K562 (cell line): ENCODE data around the gene ADAMTS10. TPM values are rescaled to one million over a fixed set of nuclear protein-coding genes. Genes with fewer than 3 reads are reported as not detected.

Experiments
- ATAC-seq: fragments of 200-7000 bp; cut with Tn5 transposase; 3 replicates; pipeline ENCODE4 v1.9.1; 2020; ENCODE audit warnings: moderate library complexity
- Bru-seq: library from RNA; stranded (reverse); fragments of 400-500 nt; gene quantifications from one replicate; lab custom pipeline; 2021; lab: Mats Ljungman, UMichigan
- BruChase-seq, 2 experiments: library from RNA; stranded (reverse); fragments of 400-500 nt; gene quantifications; one replicate each; lab custom pipeline; 2021; lab: Mats Ljungman, UMichigan
- BruUV-seq: library from RNA; stranded (reverse); fragments of 400-500 nt; replicated peaks from 2 replicates; lab custom pipeline; 2021; lab: Mats Ljungman, UMichigan
- CTCF ChIA-PET: fragments of 300-600 bp; formaldehyde crosslinking; extraction: SDS; loops from one replicate; lab custom pipeline; 2021; ENCODE audit warnings: low intra/inter-chr PET ratio; lab: Yijun Ruan, JAX
- POLR2A ChIA-PET: fragments of 300-600, 350-650 bp; sonication (Branson Sonifier 250); formaldehyde crosslinking; extraction: SDS; loops from one replicate; lab custom pipeline; 2021; ENCODE audit warnings: antibody characterized with exemption, inconsistent platforms; lab: Yijun Ruan, JAX
- DNase-seq, 4 experiments: peaks; one replicate each; pipeline versions ENCODE4 v3.0.0 to v3.0.0-alpha.2; 2011 to 2018; ENCODE audit warnings: low spot score in 3 of 4, mixed read lengths in 3 of 4; ENCODE audit errors: extremely low read depth in 1 of 4
- FAIRE-seq: peaks from 2 replicates; lab custom pipeline; 2011; peaks lifted over from hg19 to GRCh38; lab: Jason Lieb, UNC
- H2AFZ ChIP-seq: 2 replicates; pipeline ENCODE4 v1.6.0; 2011; ENCODE audit warnings: low read depth, low read length, control low read depth, inconsistent platforms
- H3K27ac ChIP-seq: fragments of 200-600 bp; 3 replicates; pipeline ENCODE4 v1.8.0; 2011; ENCODE audit warnings: low read depth, mild to moderate bottlenecking, control low read depth, inconsistent platforms, low read length, moderate library complexity, mixed read lengths; ENCODE audit errors: extremely low read depth
- H3K27me3 ChIP-seq, 2 experiments: fragments of 300-600 bp in 1 of 2; 2 replicates in 1 of 2; 3 replicates in 1 of 2; pipeline versions ENCODE4 v1.6.0 to v1.8.0; 2011; ENCODE audit warnings: inconsistent platforms in 2 of 2, low read length in 2 of 2, mild to moderate bottlenecking in 1 of 2, mixed read lengths in 1 of 2, moderate library complexity in 1 of 2; ENCODE audit not compliant: control insufficient read depth in 2 of 2, insufficient read depth in 2 of 2
- H3K36me3 ChIP-seq: fragments of 300-600 bp; 3 replicates; pipeline ENCODE4 v1.8.0; 2011; ENCODE audit warnings: mild to moderate bottlenecking, low read length, inconsistent platforms; ENCODE audit not compliant: control insufficient read depth, insufficient read depth
- H3K4me1 ChIP-seq, 2 experiments: fragments of 200-600 bp in 1 of 2; replicated peaks in 1 of 2; 2 replicates in 1 of 2; 3 replicates in 1 of 2; pipeline versions ENCODE4 v1.5.1 to v1.8.0; 2011; ENCODE audit warnings: inconsistent platforms in 2 of 2, low read length in 2 of 2, mild to moderate bottlenecking in 1 of 2, mixed read lengths in 1 of 2, moderate library complexity in 1 of 2; ENCODE audit not compliant: control insufficient read depth in 2 of 2, insufficient read depth in 2 of 2
- H3K4me2 ChIP-seq: 2 replicates; pipeline ENCODE4 v1.6.1; 2011; ENCODE audit warnings: low read length, control low read depth, inconsistent platforms, mixed read lengths; ENCODE audit not compliant: insufficient read depth
- H3K4me3 ChIP-seq: fragments of 200-600 bp; sonication (generic), shearing (Covaris generic); 2 replicates; pipeline ENCODE4 v1.5.1; 2016; ENCODE audit warnings: control low read depth, inconsistent platforms
- H3K79me2 ChIP-seq: fragments of 200-600 bp; 3 replicates; pipeline ENCODE4 v1.8.0; 2011; ENCODE audit warnings: low read length, inconsistent platforms; ENCODE audit not compliant: control insufficient read depth, insufficient read depth
- H3K9ac ChIP-seq, 2 experiments: 2 replicates each; pipeline versions ENCODE4 v1.6.0 to v1.6.1; 2011; ENCODE audit warnings: low read depth in 2 of 2, low read length in 2 of 2, control low read depth in 1 of 2, inconsistent platforms in 1 of 2, mild to moderate bottlenecking in 1 of 2, mixed read lengths in 1 of 2; ENCODE audit not compliant: insufficient read depth in 1 of 2
- H3K9me1 ChIP-seq: one replicate; pipeline ENCODE4 v1.6.0; 2011; ENCODE audit warnings: inconsistent platforms, mild to moderate bottlenecking, low read length, moderate library complexity; ENCODE audit not compliant: control insufficient read depth, insufficient read depth
- H3K9me3 ChIP-seq: replicated peaks from 2 replicates; pipeline ENCODE4 v1.5.1; 2011; ENCODE audit warnings: low read depth, low read length, inconsistent platforms; ENCODE audit not compliant: control insufficient read depth, insufficient read depth
- H4K20me1 ChIP-seq: replicated peaks from 2 replicates; pipeline ENCODE4 v1.6.1; 2011; ENCODE audit warnings: low read length, inconsistent platforms, mixed read lengths; ENCODE audit not compliant: control insufficient read depth, insufficient read depth
- ARID1B ChIP-seq: fragments of 450-650 bp; IDR thresholded peaks from 2 replicates; pipeline ENCODE4 v1.6.1; 2016; ENCODE audit warnings: antibody characterized with exemption, mild to moderate bottlenecking, inconsistent platforms
- CXXC5 ChIP-seq: fragments of 250-450 bp; sonication (Bioruptor Pico); IDR thresholded peaks from 2 replicates; pipeline ENCODE4 v1.8.0; 2022; ENCODE audit warnings: inconsistent platforms, mild to moderate bottlenecking, moderate library complexity
- DPF2 ChIP-seq: fragments of 450-650 bp; IDR thresholded peaks from 2 replicates; pipeline ENCODE4 v1.6.1; 2016
- E2F6 ChIP-seq, 2 experiments: IDR thresholded peaks; 2 replicates each; pipeline ENCODE4 v1.6.1; 2011; ENCODE audit warnings: borderline replicate concordance in 1 of 2, control low read depth in 1 of 2, low read depth in 1 of 2, low read length in 1 of 2, mild to moderate bottlenecking in 1 of 2, mixed read lengths in 1 of 2, moderate library complexity in 1 of 2; ENCODE audit not compliant: insufficient read depth in 1 of 2, insufficient read length in 1 of 2, poor library complexity in 1 of 2, severe bottlenecking in 1 of 2; ENCODE audit errors: extremely low read depth in 1 of 2
- FOXP1 ChIP-seq: sonication (generic); formaldehyde crosslinking; IDR thresholded peaks from 2 replicates; pipeline ENCODE4 v1.8.0; 2022; ENCODE audit warnings: mild to moderate bottlenecking, missing genetic modification reagents
- HBP1 ChIP-seq: fragments of 450-650 bp; formaldehyde crosslinking; IDR thresholded peaks from 2 replicates; pipeline ENCODE4 v1.4.0; 2022; ENCODE audit warnings: missing genetic modification characterization
- HDAC1 ChIP-seq, 2 experiments: fragments of 450-650 bp; IDR thresholded peaks; 2 replicates each; pipeline ENCODE4 v1.6.1; 2016 to 2017; ENCODE audit warnings: inconsistent platforms in 1 of 2, mild to moderate bottlenecking in 1 of 2, moderate library complexity in 1 of 2
- KAT8 ChIP-seq: fragments of 450-650 bp; IDR thresholded peaks from 2 replicates; pipeline ENCODE4 v1.6.1; 2016; ENCODE audit warnings: low read depth, mild to moderate bottlenecking
- MIER1 ChIP-seq: fragments of 450-650 bp; IDR thresholded peaks from 2 replicates; pipeline ENCODE4 v1.6.1; 2016; ENCODE audit warnings: antibody characterized with exemption, mild to moderate bottlenecking, low read depth
- NRF1 ChIP-seq, 2 experiments: fragments of 450-650 bp; IDR thresholded peaks in 1 of 2; conservative IDR thresholded peaks in 1 of 2; 2 replicates each; pipeline ENCODE4 v1.6.1; 2014; ENCODE audit warnings: mild to moderate bottlenecking in 2 of 2
- SNAPC5 ChIP-seq: fragments of 250-450 bp; sonication (Bioruptor Pico); IDR thresholded peaks from 2 replicates; pipeline ENCODE4 v1.8.0; 2021; ENCODE audit warnings: moderate library complexity, mild to moderate bottlenecking, inconsistent platforms
- TBL1XR1 ChIP-seq, 2 experiments: IDR thresholded peaks; 2 replicates each; pipeline ENCODE4 v1.6.1; 2012; ENCODE audit warnings: improper control_type of control experiment in 2 of 2, low read length in 2 of 2, mild to moderate bottlenecking in 1 of 2
- WGBS: fragments of 100-300 bp; shearing (Covaris generic); methylation state at CpG from one replicate; pipeline ENCODE4 v1.1.6; 2016; ENCODE audit warnings: low coverage, mixed read lengths; ENCODE audit not compliant: insufficient coverage; ENCODE audit errors: missing lambda C conversion rate; 5-methylcytosine and 5-hydroxymethylcytosine counted together
- in situ Hi-C: fragments of 300-500 bp; cut with MboI; formaldehyde crosslinking; loops from 4 replicates; pipeline ENCODE4 v1.15.0; 2018; ENCODE audit warnings: inconsistent platforms, mixed read lengths
- intact Hi-C: fragments of 100-400 bp; cut with micrococcal nuclease; formaldehyde crosslinking; loops from 2 replicates; pipeline ENCODE4 v1.14.2; 2022
- long read RNA-seq, 3 experiments: library from polyadenylated mRNA in 2 of 3; library from RNA in 1 of 3; unstranded in 2 of 3; stranded (forward) in 1 of 3; transcript quantifications; one replicate each; pipeline ENCODE4 v2.0.0, GENCODE V29; 2019 to 2022
- polyA minus RNA-seq, 3 experiments: library from RNA; depleted of rRNA, polyadenylated mRNA; stranded (reverse); fragments of >200 nt; gene quantifications; 2 replicates each; pipeline ENCODE4 v1.2.3, GENCODE V29; 2011
- polyA plus RNA-seq, 8 experiments: library from polyadenylated mRNA; depleted of rRNA in 4 of 8; stranded (reverse) in 5 of 8; unstranded in 3 of 8; fragments of >200 nt; fragmentation: Nextera tagmentation in 2 of 8; fragmentation: Illumina TruSeq in 1 of 8; extraction: Ambion mirVana in 2 of 8; extraction: Trizol in 1 of 8; gene quantifications; 2 replicates each; pipeline versions ENCODE4 v1.2.1 to v1.2.3, GENCODE V29; 2011 to 2014; ENCODE audit warnings: inconsistent platforms in 1 of 8, missing spikeins in 1 of 8
- total RNA-seq, 7 experiments: library from RNA; depleted of rRNA in 6 of 7; stranded (reverse); fragments of >200 nt in 6 of 7; fragmentation: Illumina TruSeq in 2 of 7; extraction: Trizol in 2 of 7; gene quantifications; 2 replicates each; pipeline versions ENCODE4 v1.2.1 to v1.2.3, GENCODE V29; 2011 to 2021; ENCODE audit warnings: low replicate concordance in 1 of 7

ADAMTS10 gene
- total RNA-seq (2011; cell fraction: chromatin; rRNA removed; ENCODE audit: low replicate concordance), result 2.3 and 5.9 TPM in 2 replicates
- 2.6 and 5.5 TPM in 2 replicates for total RNA-seq (2011; cell fraction: nucleolus; rRNA removed)
- 2.8 and 3.6 TPM in 2 replicates for total RNA-seq (2011; cell fraction: nucleoplasm; rRNA removed)
- total RNA-seq (2014; rRNA removed), result 0.33 and 0.41 TPM in 2 replicates
- total RNA-seq (2014; rRNA removed; fragmentation: Illumina TruSeq; extraction: Trizol), result not detected in 2 replicates
- total RNA-seq (2015; rRNA removed; fragmentation: Illumina TruSeq; extraction: Trizol), result 0.30 and 0.33 TPM in 2 replicates
- 0.29 and 1.2 TPM in 2 replicates for total RNA-seq (2021)
- polyA plus RNA-seq (2011; rRNA removed), result 0.28 and 0.57 TPM in 2 replicates
- 0.72 and 1.2 TPM in 2 replicates for polyA plus RNA-seq (2011; cell fraction: cytosol; rRNA removed)
- 3.7 and 14.1 TPM in 2 replicates for polyA plus RNA-seq (2011; cell fraction: nucleus; rRNA removed)
- polyA plus RNA-seq (2012), result 0.76 and 1.1 TPM in 2 replicates
- 0.30 TPM in 1 of 2 replicates, not detected in the other for polyA plus RNA-seq (2014; fragmentation: Illumina TruSeq; extraction: Trizol)
- polyA plus RNA-seq (2014; fragmentation: Nextera tagmentation; extraction: Ambion mirVana), result not detected
- 0.84 and 1.8 TPM in 2 replicates for polyA plus RNA-seq (2014; rRNA removed)
- 0.30 and 0.53 TPM in 2 replicates for polyA minus RNA-seq (2011; rRNA and poly(A)+ RNA removed)
- 1.4 TPM in 1 of 2 replicates, not detected in the other for polyA minus RNA-seq (2011; cell fraction: cytosol; rRNA and poly(A)+ RNA removed)
- polyA minus RNA-seq (2011; cell fraction: nucleus; rRNA and poly(A)+ RNA removed), result 1.8 and 6.3 TPM in 2 replicates
- Bru-seq, nascent RNA, result percentile 33 among the genes with signal in this experiment
- BruChase-seq, experiment 1, labeled RNA remaining after a 2-hour chase, result percentile 17 among the genes with signal in this experiment
- BruChase-seq, experiment 2, labeled RNA remaining after a 6-hour chase, result percentile 12 among the genes with signal in this experiment
- long read RNA-seq, experiment 1, result 0 reads
- long read RNA-seq, experiment 2, result 0 reads
- long read RNA-seq, experiment 3, result 0 reads

- ATAC-seq (peak; percentile 40), FAIRE-seq (peak; percentile 74), DNase-seq (peak in 3 of 4 experiments; percentile 43 to 77 (median 75))
- Histone ChIP-seq H3K9me1 (no peaks in the 10 kb centered on the region), H2AFZ (peak within 1 kb of the TSS; percentile 70), H3K4me2 (peak within 1 kb of the TSS; percentile 65), H3K79me2 (no peaks in the 10 kb centered on the region), H4K20me1 (no peaks in the 10 kb centered on the region), H3K27ac (no peak within 1 kb of the TSS; the same call in 1 of the 3 replicates), H3K4me3 (peak within 1 kb of the TSS; percentile 35), H3K36me3 (no peaks in the 10 kb centered on the region), H3K9ac (peak within 1 kb of the TSS in 1 of 2 experiments; percentile 89; a peak in 2 of 4 replicates), H3K4me1 (peaks cover 6 to 25% of the 10 kb centered on the region in 2 experiments; a peak in 3 of 5 replicates), H3K27me3 (peaks cover 3 to 24% of the 10 kb centered on the region in 2 experiments; a peak in 3 of 5 replicates), H3K9me3 (no peaks in the 10 kb centered on the region)
- WGBS, result 15% methylated on average over 43 of the region's 74 CpGs
- in situ Hi-C loops (loop anchor here (10.0 kb wide), 1 partner anchor 85 kb away; the partner anchor contains the start of gene ACTL9), intact Hi-C loops (loop anchor here (10.0 kb wide), 1 partner anchor 85 kb away; the partner anchor contains the start of gene ACTL9)
- POLR2A ChIA-PET, result no interaction called here
- CTCF ChIA-PET, result interaction anchor here (0.6 kb wide), 1 partner anchor 593 kb away, joined by 5 read pairs; no protein-coding TSS in a partner anchor
- BruUV-seq, result no TSS peak
- no peak for TF ChIP-seq SNAPC5
- TF ChIP-seq FOXP1, result 0 out of 2 replicates have a peak, but pooled peaks have one; percentile 28
- 0 out of 4 replicates have a peak, but pooled peaks of 1 of the 2 experiments have one; percentile 31 for TF ChIP-seq HDAC1 (IDR thresholded peaks at IDR 0.05)
- TF ChIP-seq MIER1, result peak; percentile 74; the same call in 1 of the 2 replicates
- TF ChIP-seq HBP1 (CRISPR knock-in tag), result 0 out of 2 replicates have a peak, but pooled peaks have one; percentile 30
- TF ChIP-seq DPF2, result 0 out of 2 replicates have a peak, but pooled peaks have one; percentile 24
- peak; percentile 14; the same call in 1 of the 2 replicates for TF ChIP-seq ARID1B
- peak; percentile 54 for TF ChIP-seq CXXC5 (CRISPR knock-in tag)
- TF ChIP-seq KAT8, result no peak
- TF ChIP-seq E2F6 (IDR thresholded peaks at IDR 0.05; ENCODE audit: borderline replicate concordance in 1 of 2, extremely low read depth in 1 of 2, insufficient read depth in 1 of 2, insufficient read length in 1 of 2, low read depth in 1 of 2, low read length in 1 of 2, poor library complexity in 1 of 2, severe bottlenecking in 1 of 2), result peak in 1 of 2 experiments; percentile 69
- peak in 1 of 2 experiments; percentile 15; a peak in 2 of 4 replicates for TF ChIP-seq NRF1 (conservative IDR thresholded peaks at IDR 0.05 in 1 of 2, IDR thresholded peaks at IDR 0.05 in 1 of 2)
- TF ChIP-seq TBL1XR1 (IDR thresholded peaks at IDR 0.05; ENCODE audit: low read length in 2 of 2), result no peak
Measured at GRCh38 chr19:8610041-8610935, at the start of gene ADAMTS10. ADAMTS10 (minus strand) TSS chr19:8610715; CDS start chr19:8605710, 5,005 bp downstream.
